K562 treated with DMSO at 1 percent for 48 hours (cell line): ENCODE measurements around the gene HARBI1. TPM values are rescaled to one million over a fixed set of nuclear protein-coding genes. Genes with fewer than 3 reads are reported as not detected.

Experiments used
- total RNA-seq: library from RNA; unstranded; fragments of 300-600 nt; gene quantifications from 2 replicates; pipeline ENCODE4 v1.2.3, GENCODE V29; 2022; ENCODE audit warnings: low replicate concordance; ENCODE audit errors: extremely low read depth

The HARBI1 gene, protein sequence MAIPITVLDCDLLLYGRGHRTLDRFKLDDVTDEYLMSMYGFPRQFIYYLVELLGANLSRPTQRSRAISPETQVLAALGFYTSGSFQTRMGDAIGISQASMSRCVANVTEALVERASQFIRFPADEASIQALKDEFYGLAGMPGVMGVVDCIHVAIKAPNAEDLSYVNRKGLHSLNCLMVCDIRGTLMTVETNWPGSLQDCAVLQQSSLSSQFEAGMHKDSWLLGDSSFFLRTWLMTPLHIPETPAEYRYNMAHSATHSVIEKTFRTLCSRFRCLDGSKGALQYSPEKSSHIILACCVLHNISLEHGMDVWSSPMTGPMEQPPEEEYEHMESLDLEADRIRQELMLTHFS
- total RNA-seq = not detected in 2 replicates

DNA sequence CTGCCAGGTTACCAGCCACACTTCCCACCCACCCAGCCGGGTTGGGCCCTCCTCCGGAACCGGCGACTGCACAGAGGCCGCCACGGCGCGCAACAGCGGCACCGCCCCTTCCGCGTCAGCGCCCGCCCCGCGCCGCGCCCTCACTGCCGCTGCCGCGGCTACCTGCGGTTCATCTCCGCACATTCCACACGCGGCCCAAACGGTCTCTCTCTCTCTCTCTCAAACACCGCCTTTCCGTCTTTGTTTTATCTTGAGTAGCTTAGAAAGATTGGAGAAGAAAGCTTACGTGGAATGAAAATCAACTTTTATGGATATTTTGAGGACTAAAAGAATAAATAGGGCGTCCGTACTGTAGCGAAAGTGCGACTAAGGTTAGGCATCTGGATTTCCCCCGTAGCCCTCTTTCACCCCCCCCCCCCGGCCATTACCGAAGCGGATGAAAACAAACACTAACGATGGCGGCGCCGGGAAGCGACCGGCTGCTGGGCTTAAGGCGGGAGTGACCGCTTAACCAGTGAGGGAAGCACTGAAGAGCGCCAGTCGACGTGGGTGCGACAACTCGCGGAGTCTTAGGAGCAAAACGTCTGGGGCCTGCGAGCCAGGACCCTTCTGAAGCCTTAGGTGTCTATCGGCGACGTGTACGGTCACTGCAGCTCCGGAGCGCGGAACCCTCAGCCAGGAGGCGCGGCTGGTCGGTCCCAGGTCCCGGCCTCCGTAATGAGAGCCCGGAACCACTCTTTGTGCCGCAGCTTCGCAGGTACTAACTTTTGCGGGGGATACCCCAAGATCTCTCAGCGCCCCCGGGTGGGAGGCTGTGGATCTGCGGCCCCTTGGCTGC is at the start of gene HARBI1, which contains the start of gene ATG13:
HARBI1 (minus strand) TSS at position 94 of the 838 bp plus-strand sequence. CDS start 990 bp downstream, outside the sequence.
ATG13 (plus strand) TSS at position 420 of the 838 bp plus-strand sequence. CDS start 26,739 bp downstream, outside the sequence.

GRCh38 chr11:46593550-46594373 is 23.3 kb downstream of the HARBI1 start, which contains the start of gene AMBRA1:
AMBRA1 (minus strand) TSS chr11:46594023; CDS start chr11:46548380, 45,643 bp downstream.

Other genes starting within 250 kb of the HARBI1 start
- gene MDK, start 235.6 kb downstream of the HARBI1 start, total RNA-seq = not detected in 2 replicates
- not detected in 2 replicates for gene CHRM4, start 225.5 kb downstream of the HARBI1 start, total RNA-seq
- not detected in 2 replicates for gene AMBRA1, start 23.2 kb downstream of the HARBI1 start, total RNA-seq
- not detected in 2 replicates for gene ATG13, start 326 bp upstream of the HARBI1 start, total RNA-seq
- gene ARHGAP1, start 83.4 kb upstream of the HARBI1 start, total RNA-seq = not detected in 2 replicates
- gene ZNF408, start 83.8 kb upstream of the HARBI1 start, total RNA-seq = not detected in 2 replicates
- not detected in 2 replicates for gene F2, start 102.0 kb upstream of the HARBI1 start, total RNA-seq
- gene CKAP5, start 229.1 kb upstream of the HARBI1 start, total RNA-seq = 109 TPM in 1 of 2 replicates, not detected in the other